ENCODE data around the gene CRIP1. TPM values are rescaled to one million over a fixed set of nuclear protein-coding genes. Genes with fewer than 3 reads are reported as not detected.

Gene CRIP1
- total RNA-seq, 1 donor from 2014 or later: 112 TPM

GRCh38 chr14:105450864-105451720 lies 35.6 kb upstream of the CRIP1 start:
- DNase-seq (no peak), ATAC-seq (ENCODE audit: low read depth) (no peak)
- Mint-ChIP-seq H3K27ac (no peak overlapping the region), H3K36me3 (ENCODE audit: low read depth) (peaks cover 36% of the 10 kb centered on the region), H3K27me3 (no peaks in the 10 kb centered on the region), H3K9me3 (no peaks in the 10 kb centered on the region), H3K4me1 (no peaks in the 10 kb centered on the region), H3K4me3 (no peak overlapping the region)
- ChIA-PET POLR2A (no interaction called here), CTCF (interaction anchor here (1.6 kb wide), 1 partner anchor 39 kb away, joined by 6 read pairs; no protein-coding TSS in a partner anchor)
- intact Hi-C loops (cut with micrococcal nuclease): no loop called here
- no peak for TF ChIP-seq CTCF (IDR thresholded peaks at IDR 0.05)

GRCh38 chr14:105452963-105453362 lies 33.7 kb upstream of the CRIP1 start:
- Mint-ChIP-seq H3K36me3 (ENCODE audit: low read depth) (peaks cover 36% of the 10 kb centered on the region), H3K27ac (no peak overlapping the region), H3K27me3 (no peaks in the 10 kb centered on the region), H3K4me3 (no peak overlapping the region), H3K9me3 (no peaks in the 10 kb centered on the region), H3K4me1 (no peaks in the 10 kb centered on the region)
- CTCF ChIA-PET: interaction anchor here (1.6 kb wide), 1 partner anchor 37 kb away, joined by 6 read pairs; no protein-coding TSS in a partner anchor
- POLR2A ChIA-PET: interaction anchor here (0.6 kb wide), 1 partner anchor 12 kb away, joined by 6 read pairs; no protein-coding TSS in a partner anchor
- ATAC-seq (ENCODE audit: low read depth) (no peak), DNase-seq (no peak)
- TF ChIP-seq CTCF (IDR thresholded peaks at IDR 0.05): no peak
- intact Hi-C loops (cut with micrococcal nuclease): no loop called here

GRCh38 chr14:105453847-105454246 lies 32.8 kb upstream of the CRIP1 start:
- intact Hi-C loops (cut with micrococcal nuclease): no loop called here
- no peaks in the 10 kb centered on the region for H3K4me1 Mint-ChIP-seq
- POLR2A ChIA-PET: no interaction called here
- CTCF ChIA-PET: no interaction called here
- no peaks in the 10 kb centered on the region for H3K9me3 Mint-ChIP-seq
- ATAC-seq (ENCODE audit: low read depth) (no peak), DNase-seq (no peak)
- no peak overlapping the region for H3K4me3 Mint-ChIP-seq
- no peak overlapping the region for H3K27ac Mint-ChIP-seq
- H3K27me3 Mint-ChIP-seq: no peaks in the 10 kb centered on the region
- TF ChIP-seq CTCF (IDR thresholded peaks at IDR 0.05): no peak
- peaks cover 36% of the 10 kb centered on the region for H3K36me3 Mint-ChIP-seq (ENCODE audit: low read depth)

- DNase-seq (no peak), ATAC-seq (ENCODE audit: low read depth) (no peak)
- Mint-ChIP-seq H3K27me3 (no peaks in the 10 kb centered on the region), H3K36me3 (ENCODE audit: low read depth) (peaks cover 34% of the 10 kb centered on the region), H3K4me1 (no peaks in the 10 kb centered on the region), H3K9me3 (no peaks in the 10 kb centered on the region), H3K27ac (no peak overlapping the region), H3K4me3 (no peak overlapping the region)
- no peak for TF ChIP-seq CTCF (IDR thresholded peaks at IDR 0.05)
- POLR2A ChIA-PET: no interaction called here
- CTCF ChIA-PET: no interaction called here
- intact Hi-C loops (cut with micrococcal nuclease): no loop called here
These were observed 31.5 kb upstream of the CRIP1 start for GRCh38 chr14:105455086-105455640.
